Natural killer cell (primary cell): ENCODE results near the gene NDRG2. TPM values are rescaled to one million over a fixed set of nuclear protein-coding genes. Genes with fewer than 3 reads are reported as not detected.

ENCODE experiments used
- ATAC-seq, 3 donors: fragments of 150-1000 bp in 2 of 3; fragments of 200-7000 bp in 1 of 3; cut with Tn5 transposase; 1 replicate in 1 of 3; 2 replicates in 2 of 3; pipeline ENCODE4 v1.10.0; 2021; ENCODE audit warnings: mild to moderate bottlenecking in 2 of 3, moderate library complexity in 2 of 3
- DNase-seq, 2 donors: peaks; one replicate each; pipeline versions ENCODE4 v3.0.0 to v3.0.0-alpha.2; 2013 to 2021; ENCODE audit warnings: mixed read lengths in 1 of 2
- H3K27ac ChIP-seq: one replicate; pipeline ENCODE4 v1.5.1; 2013; ENCODE audit warnings: mild to moderate bottlenecking, low read length
- H3K27me3 ChIP-seq: one replicate; pipeline ENCODE4 v1.6.1; 2013; ENCODE audit warnings: low read length; ENCODE audit not compliant: control insufficient read depth, insufficient read depth
- H3K36me3 ChIP-seq: one replicate; pipeline ENCODE4 v1.6.1; 2013; ENCODE audit warnings: low read length; ENCODE audit not compliant: control insufficient read depth, insufficient read depth
- H3K4me1 ChIP-seq: one replicate; pipeline ENCODE4 v1.6.1; 2013; ENCODE audit warnings: low read length; ENCODE audit not compliant: control insufficient read depth, insufficient read depth
- H3K4me3 ChIP-seq: one replicate; pipeline ENCODE4 v1.5.1; 2013; ENCODE audit warnings: low read length
- H3K9me3 ChIP-seq: one replicate; pipeline ENCODE4 v1.6.1; 2013; ENCODE audit warnings: low read length; ENCODE audit not compliant: control insufficient read depth, insufficient read depth
- H3K27ac Mint-ChIP-seq, 2 donors: one replicate each; pipeline ENCODE4 v1.8.0; 2022; ENCODE audit warnings: mild to moderate bottlenecking in 2 of 2, mixed read lengths in 2 of 2, moderate library complexity in 1 of 2
- H3K27me3 Mint-ChIP-seq, 2 donors: one replicate each; pipeline ENCODE4 v1.8.0; 2022; ENCODE audit warnings: low read depth in 2 of 2, mixed read lengths in 2 of 2
- H3K36me3 Mint-ChIP-seq: one replicate; pipeline ENCODE4 v1.8.0; 2022; ENCODE audit warnings: mixed read lengths
- H3K4me1 Mint-ChIP-seq, 2 donors: one replicate each; pipeline ENCODE4 v1.8.0; 2022; ENCODE audit warnings: mixed read lengths in 2 of 2
- H3K4me3 Mint-ChIP-seq: one replicate; pipeline ENCODE4 v1.8.0; 2022; ENCODE audit warnings: mild to moderate bottlenecking, moderate library complexity, mixed read lengths
- H3K9me3 Mint-ChIP-seq, 2 donors: one replicate each; pipeline ENCODE4 v1.8.0; 2022; ENCODE audit warnings: mixed read lengths in 2 of 2
- CTCF ChIP-seq: fragments of 200-600 bp; IDR thresholded peaks from one replicate; pipeline ENCODE4 v1.8.0; 2022; ENCODE audit warnings: antibody characterized with exemption
- WGBS: methylation state at CpG from one replicate; pipeline ENCODE4 v1.1.7; 2013; ENCODE audit warnings: missing lambda C conversion rate; ENCODE audit not compliant: insufficient coverage; 5-methylcytosine and 5-hydroxymethylcytosine counted together
- intact Hi-C: fragments of 100-400 bp; cut with micrococcal nuclease; formaldehyde crosslinking; loops from one replicate; pipeline ENCODE4 v1.14.2; 2022
- total RNA-seq, 4 donors: library from RNA; stranded (reverse); fragments of 120-200 nt in 1 of 4; gene quantifications; one replicate each; pipeline versions ENCODE4 v1.2.3 to v1.2.4, GENCODE V29; 2013 to 2022

The NDRG2 gene
- total RNA-seq, 3 donors from 2014 or later (not counting 1 experiment from before 2014, with no cell fraction given), result 11.2 to 14.6 (median 13.6) TPM

GRCh38 chr14:21025371-21026273, 761 bp upstream of the NDRG2 start:
- Mint-ChIP-seq H3K4me1 (peaks cover 7 to 13% of the 10 kb centered on the region in 2 donors), H3K4me3 (peak overlapping the region; percentile 84), H3K36me3 (no peaks in the 10 kb centered on the region), H3K27ac (peak overlapping the region in 1 of 2 donors; percentile 67), H3K9me3 (no peaks in the 10 kb centered on the region), H3K27me3 (peaks cover 0 to 15% of the 10 kb centered on the region in 2 donors)
- Histone ChIP-seq H3K9me3 (no peaks in the 10 kb centered on the region), H3K4me3 (peak overlapping the region; percentile 62), H3K4me1 (peaks cover 23% of the 10 kb centered on the region), H3K27ac (no peak overlapping the region), H3K36me3 (no peaks in the 10 kb centered on the region), H3K27me3 (peaks cover 2% of the 10 kb centered on the region)
- ATAC-seq (no peak), DNase-seq (peak in 1 of 2 donors; percentile 23)
- no peak for TF ChIP-seq CTCF
- intact Hi-C loops, result no loop called here
- 11% methylated on average over 55 of the region's 58 CpGs for WGBS

- Mint-ChIP-seq H3K4me1 (peaks cover 7 to 13% of the 10 kb centered on the region in 2 donors), H3K4me3 (peak overlapping the region; percentile 80), H3K9me3 (no peaks in the 10 kb centered on the region), H3K27me3 (peaks cover 0 to 15% of the 10 kb centered on the region in 2 donors), H3K27ac (peak overlapping the region in 1 of 2 donors; percentile 67), H3K36me3 (no peaks in the 10 kb centered on the region)
- peaks cover 2% of the 10 kb centered on the region for H3K27me3 ChIP-seq
- WGBS, result 27% methylated on average over 17 of the region's 17 CpGs
- H3K9me3 ChIP-seq, result no peaks in the 10 kb centered on the region
- no peaks in the 10 kb centered on the region for H3K36me3 ChIP-seq
- ATAC-seq (peak in 1 of 3 donors; percentile 7), DNase-seq (peak in 1 of 2 donors; percentile 47)
- no peak overlapping the region for H3K27ac ChIP-seq
- TF ChIP-seq CTCF, result no peak
- peaks cover 23% of the 10 kb centered on the region for H3K4me1 ChIP-seq
- peak overlapping the region; percentile 81 for H3K4me3 ChIP-seq
- intact Hi-C loops, result no loop called here
These were observed 860 bp downstream of the NDRG2 start for GRCh38 chr14:21023817-21024584.

- ATAC-seq (no peak), DNase-seq (no peak)
- peaks cover 0 to 15% of the 10 kb centered on the region in 2 donors for H3K27me3 Mint-ChIP-seq
- 69% methylated on average over 7 of the region's 7 CpGs for WGBS
- H3K4me1 Mint-ChIP-seq, result peaks cover 7 to 13% of the 10 kb centered on the region in 2 donors
- peak overlapping the region in 1 of 2 donors; percentile 10 for H3K27ac Mint-ChIP-seq
- Histone ChIP-seq H3K36me3 (no peaks in the 10 kb centered on the region), H3K4me3 (no peak overlapping the region), H3K9me3 (no peaks in the 10 kb centered on the region), H3K27ac (no peak overlapping the region), H3K4me1 (peaks cover 23% of the 10 kb centered on the region), H3K27me3 (peaks cover 2% of the 10 kb centered on the region)
- H3K9me3 Mint-ChIP-seq, result no peaks in the 10 kb centered on the region
- intact Hi-C loops, result no loop called here
- H3K36me3 Mint-ChIP-seq, result no peaks in the 10 kb centered on the region
- H3K4me3 Mint-ChIP-seq, result peak overlapping the region; percentile 18
- TF ChIP-seq CTCF, result no peak
These were observed 1.7 kb downstream of the NDRG2 start for GRCh38 chr14:21023174-21023573.
